Sigmoid colon (tissue), 4 donors: Measurements from ENCODE around the gene CAPN2.

Experiments used
- CTCF ChIP-seq, 4 experiments: fragments of 450-650 bp in 3 of 4; fragments of 200-600 bp in 1 of 4; IDR thresholded peaks; one replicate each; pipeline ENCODE4 v1.5.1; 2016 to 2019; ENCODE audit warnings: antibody characterized with exemption in 4 of 4, mild to moderate bottlenecking in 3 of 4, moderate library complexity in 2 of 4
- EP300 ChIP-seq, 4 donors: sonication (generic); formaldehyde crosslinking; IDR thresholded peaks; one replicate each; pipeline ENCODE4 v1.6.1; 2017; ENCODE audit warnings: antibody characterized with exemption in 4 of 4
- POLR2A ChIP-seq, 2 donors: fragments of 450-650 bp; IDR thresholded peaks; one replicate each; pipeline ENCODE4 v1.6.1; 2016; ENCODE audit warnings: antibody characterized with exemption in 2 of 2, mild to moderate bottlenecking in 2 of 2, moderate library complexity in 2 of 2

DNA sequence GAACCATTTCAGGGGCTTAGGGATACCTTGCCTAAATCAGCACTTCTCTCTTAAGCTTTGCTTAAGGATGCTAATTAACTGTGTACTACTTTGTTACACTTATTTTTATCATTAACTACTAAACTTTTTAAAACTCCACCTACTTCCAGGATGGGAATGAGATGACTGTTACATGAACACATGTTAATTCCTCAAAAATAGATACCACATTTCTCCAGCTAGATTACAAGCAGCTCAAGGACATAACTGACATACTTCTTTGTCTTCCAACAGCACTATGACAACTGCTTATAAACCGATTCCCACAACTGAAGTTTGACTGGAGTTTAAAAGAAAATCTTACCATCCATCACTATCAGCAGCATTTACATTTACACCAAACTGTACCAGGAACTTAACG lies 79.7 kb downstream of the CAPN2 start:
- TF ChIP-seq CTCF (IDR thresholded peaks at IDR 0.05) (no peak), POLR2A (IDR thresholded peaks at IDR 0.05) (no peak), EP300 (IDR thresholded peaks at IDR 0.05) (no peak)
